Kidney epithelial cell (primary cell): ENCODE data around the gene BMP7. TPM values are rescaled to one million over a fixed set of nuclear protein-coding genes. Genes with fewer than 3 reads are reported as not detected.
A peak's percentile ranks its signal among the peaks of the same experiment; 100 is the strongest.

ENCODE experiments used
- DNase-seq: peaks from one replicate; pipeline ENCODE4 v3.0.0-alpha.2; 2010; ENCODE audit warnings: low read depth
- H3K27me3 ChIP-seq: 2 replicates; pipeline ENCODE4 v1.6.0; 2011; ENCODE audit warnings: low read length; ENCODE audit not compliant: control insufficient read depth, insufficient read depth
- H3K36me3 ChIP-seq: 2 replicates; pipeline ENCODE4 v1.5.1; 2011; ENCODE audit warnings: low read length; ENCODE audit not compliant: control insufficient read depth, insufficient read depth
- H3K4me3 ChIP-seq: 2 replicates; pipeline ENCODE4 v1.5.1; 2011; ENCODE audit warnings: low read depth, mild to moderate bottlenecking, control low read depth, low read length
- total RNA-seq: library from RNA; depleted of rRNA; stranded (reverse); fragments of >200 nt; gene quantifications from 2 replicates; pipeline ENCODE4 v1.2.3, GENCODE V29; 2015
- TF ChIP-seq, protein P1 (sequence below): IDR thresholded peaks from 2 replicates; pipeline ENCODE4 v1.5.1; 2011; ENCODE audit warnings: mild to moderate bottlenecking, moderate library complexity, low read length, control low read depth, inconsistent platforms; ENCODE audit not compliant: insufficient read depth, poor library complexity, severe bottlenecking

The BMP7 gene
- total RNA-seq: 21.8 and 30.5 TPM in 2 replicates

DNA sequence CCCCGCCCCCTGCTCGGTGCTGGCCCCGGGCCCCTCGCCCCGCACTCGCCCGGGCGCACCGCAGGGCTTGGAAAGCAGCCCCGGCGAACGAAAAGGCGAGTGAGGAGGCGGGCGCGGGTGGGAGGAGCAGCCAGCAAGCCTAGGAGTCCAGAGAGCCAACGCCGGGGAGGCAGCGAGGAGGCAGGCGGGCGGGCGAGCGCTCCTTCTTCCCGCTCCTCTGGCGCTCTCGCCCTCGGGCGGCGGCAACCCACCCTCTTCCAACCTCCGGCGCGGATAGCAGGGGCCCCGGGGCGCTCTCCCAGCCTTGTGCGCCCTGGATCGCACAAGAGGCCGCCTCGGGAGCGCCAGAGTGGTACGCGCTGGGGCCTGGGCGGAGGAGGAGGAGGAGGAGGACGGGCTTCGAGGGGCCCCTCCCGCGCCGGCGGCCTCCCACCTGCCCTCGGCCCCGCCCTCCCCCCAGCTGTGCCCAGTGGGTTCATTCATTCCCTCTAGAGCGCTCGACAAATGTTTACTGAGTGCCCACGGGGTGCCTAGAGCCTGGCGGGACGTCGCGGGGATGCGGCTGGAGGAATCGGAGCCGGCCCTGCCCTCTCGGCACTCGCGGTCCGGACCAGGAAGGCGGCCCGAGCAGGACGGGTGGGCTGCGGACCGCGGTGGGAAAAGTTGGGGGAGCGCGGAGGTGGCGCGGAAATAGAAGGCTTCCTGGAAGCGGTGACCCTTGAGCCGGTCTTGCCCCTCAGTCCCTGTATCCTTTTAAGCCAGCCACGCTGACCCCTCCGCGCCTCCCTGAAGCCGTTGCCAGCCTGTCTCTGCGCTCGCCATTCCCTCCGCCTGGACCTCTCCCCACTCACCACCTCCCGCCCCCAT, at the start of gene BMP7:
Gene BMP7, minus strand, starts transcription at position 351 of the 867 bp plus-strand sequence. CDS start 519 bp downstream, outside the sequence.
- no peaks in the 10 kb centered on the region for H3K36me3 ChIP-seq
- peaks cover 47% of the 10 kb centered on the region for H3K27me3 ChIP-seq
- TF ChIP-seq, protein P1, sequence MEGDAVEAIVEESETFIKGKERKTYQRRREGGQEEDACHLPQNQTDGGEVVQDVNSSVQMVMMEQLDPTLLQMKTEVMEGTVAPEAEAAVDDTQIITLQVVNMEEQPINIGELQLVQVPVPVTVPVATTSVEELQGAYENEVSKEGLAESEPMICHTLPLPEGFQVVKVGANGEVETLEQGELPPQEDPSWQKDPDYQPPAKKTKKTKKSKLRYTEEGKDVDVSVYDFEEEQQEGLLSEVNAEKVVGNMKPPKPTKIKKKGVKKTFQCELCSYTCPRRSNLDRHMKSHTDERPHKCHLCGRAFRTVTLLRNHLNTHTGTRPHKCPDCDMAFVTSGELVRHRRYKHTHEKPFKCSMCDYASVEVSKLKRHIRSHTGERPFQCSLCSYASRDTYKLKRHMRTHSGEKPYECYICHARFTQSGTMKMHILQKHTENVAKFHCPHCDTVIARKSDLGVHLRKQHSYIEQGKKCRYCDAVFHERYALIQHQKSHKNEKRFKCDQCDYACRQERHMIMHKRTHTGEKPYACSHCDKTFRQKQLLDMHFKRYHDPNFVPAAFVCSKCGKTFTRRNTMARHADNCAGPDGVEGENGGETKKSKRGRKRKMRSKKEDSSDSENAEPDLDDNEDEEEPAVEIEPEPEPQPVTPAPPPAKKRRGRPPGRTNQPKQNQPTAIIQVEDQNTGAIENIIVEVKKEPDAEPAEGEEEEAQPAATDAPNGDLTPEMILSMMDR: no peak
- H3K4me3 ChIP-seq: peak within 1 kb of the TSS; percentile 44
- no peak for DNase-seq

DNA sequence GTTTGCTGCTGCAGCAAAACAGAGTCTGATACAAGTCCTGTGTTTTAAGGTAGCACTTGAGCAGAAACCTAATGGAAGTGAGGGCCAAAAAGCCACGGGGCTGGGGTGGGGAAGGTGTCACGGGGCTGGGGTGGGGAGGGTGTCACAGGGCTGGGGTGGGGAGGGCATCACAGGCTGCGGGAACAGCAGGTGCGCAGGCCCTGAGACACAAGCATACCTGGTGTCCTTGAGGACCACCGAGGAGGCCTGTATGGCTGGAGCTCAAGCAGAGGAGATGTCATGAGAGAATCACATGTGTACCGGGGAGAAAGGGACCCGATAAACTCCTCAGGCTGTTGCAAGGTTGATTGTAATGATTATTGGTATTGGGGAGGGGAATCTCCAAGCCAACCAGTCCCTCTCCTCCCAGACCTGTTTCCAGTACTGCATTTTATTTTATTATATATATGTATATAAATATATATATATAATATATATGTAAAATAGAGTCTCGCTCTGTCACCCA, 49.6 kb upstream of the BMP7 start:
- DNase-seq: no peak
- Histone ChIP-seq H3K27me3 (no peaks in the 10 kb centered on the region), H3K36me3 (no peaks in the 10 kb centered on the region), H3K4me3 (no peak overlapping the region)
- TF ChIP-seq, protein P1: no peak

DNA sequence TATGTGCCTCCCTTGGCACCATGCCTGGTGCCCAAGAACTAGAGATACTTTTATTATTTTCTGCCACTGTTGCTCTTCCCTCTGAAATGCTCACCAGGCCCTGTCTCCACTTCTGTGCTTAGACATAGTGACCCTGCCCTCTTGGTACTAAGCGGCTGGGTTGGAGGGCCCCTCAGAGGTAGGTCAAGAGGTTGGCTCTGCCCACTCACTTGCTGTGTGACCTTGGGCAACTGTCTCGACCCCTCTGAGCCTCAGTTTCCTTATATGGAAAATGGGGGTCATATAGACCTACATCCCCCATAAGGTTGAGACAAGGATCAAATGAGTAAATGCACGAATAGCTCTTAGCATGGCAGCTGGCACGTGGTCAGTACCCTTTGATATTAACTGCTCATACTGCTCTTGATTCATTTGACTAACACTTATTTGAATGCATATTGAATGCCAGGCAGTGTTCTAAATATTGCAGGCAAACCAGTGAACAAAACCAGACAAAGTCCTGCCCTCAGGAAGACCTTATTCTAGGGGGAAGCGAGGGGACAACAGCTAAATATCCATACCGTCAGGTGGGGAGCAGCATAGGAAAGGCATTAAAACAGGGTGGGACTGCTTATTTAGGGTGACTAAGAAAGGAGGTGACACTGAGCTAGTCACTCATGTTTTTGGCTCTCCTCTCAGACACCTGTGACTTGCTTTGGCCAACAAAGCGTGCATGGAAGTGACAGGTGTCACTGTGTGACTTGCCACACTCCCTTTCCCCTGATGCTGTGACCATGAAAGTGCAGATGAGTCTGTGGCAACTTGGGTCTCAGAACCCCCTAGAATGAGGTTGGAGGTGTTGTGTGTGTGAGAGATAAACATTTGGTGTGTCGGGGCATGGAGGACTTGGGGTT, 48.9 kb upstream of the BMP7 start:
- DNase-seq: no peak
- TF ChIP-seq, protein P1: no peak
- Histone ChIP-seq H3K36me3 (no peaks in the 10 kb centered on the region), H3K4me3 (no peak overlapping the region), H3K27me3 (no peaks in the 10 kb centered on the region)

DNA sequence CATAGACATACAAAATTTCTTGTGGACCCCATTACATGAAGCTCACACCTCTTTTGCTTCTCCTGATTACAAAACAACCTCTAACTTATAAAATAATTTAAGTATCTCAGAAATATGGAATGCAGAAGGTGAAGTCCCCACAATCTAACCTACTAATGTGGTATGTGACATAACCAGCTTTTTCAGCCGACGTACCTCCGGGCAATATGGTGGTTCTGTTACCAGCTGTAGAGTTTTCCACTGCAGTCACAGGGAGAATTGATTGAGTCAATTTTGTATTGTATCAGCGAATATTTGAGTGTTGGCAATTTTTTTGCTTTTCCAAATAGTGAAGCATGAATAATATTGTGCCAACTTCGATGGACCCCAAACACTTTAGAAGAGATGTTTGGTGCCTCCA, 47.5 kb upstream of the BMP7 start:
- Histone ChIP-seq H3K27me3 (peaks cover 6% of the 10 kb centered on the region), H3K4me3 (no peak overlapping the region), H3K36me3 (no peaks in the 10 kb centered on the region)
- DNase-seq: no peak
- TF ChIP-seq, protein P1: no peak

DNA sequence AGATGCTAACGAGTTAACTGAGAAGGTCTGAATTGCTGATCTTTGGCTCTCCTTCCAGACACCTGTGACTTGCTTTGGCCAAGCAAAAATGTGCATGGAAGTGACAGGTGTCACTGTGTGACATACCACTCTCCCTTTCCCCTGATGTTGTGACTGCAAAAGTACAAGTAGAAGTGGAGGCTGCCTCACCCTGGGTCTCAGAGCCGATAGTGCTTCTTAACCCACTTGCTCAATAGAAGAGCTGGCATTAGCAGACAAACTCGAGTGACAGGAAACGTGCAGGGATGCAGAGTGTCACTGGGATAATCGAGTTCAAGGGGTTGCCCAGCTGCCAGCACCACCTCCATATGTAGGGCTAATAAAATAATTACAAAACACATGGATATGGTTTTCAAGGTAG, 46.8 kb upstream of the BMP7 start:
- Histone ChIP-seq H3K27me3 (peaks cover 6% of the 10 kb centered on the region), H3K4me3 (no peak overlapping the region), H3K36me3 (no peaks in the 10 kb centered on the region)
- DNase-seq: no peak
- TF ChIP-seq, protein P1: no peak
